Measurements from ENCODE around the gene VSTM4. TPM values are rescaled to one million over a fixed set of nuclear protein-coding genes. Genes with fewer than 3 reads are reported as not detected.

VSTM4 gene
- total RNA-seq, 1 experiment from 2014 or later = 0.07 TPM

GRCh38 chr10:49081547-49082275 is 33.6 kb downstream of the VSTM4 start:
- H2AFZ ChIP-seq (ENCODE audit: low read depth, low read length, poor library complexity, severe bottlenecking) = no peak overlapping the region
- H3K4me2 ChIP-seq (ENCODE audit: low read length) = no peak overlapping the region
- H3K4me3 ChIP-seq (replicated peaks in 1 of 2; ENCODE audit: low read depth in 1 of 2, low read length in 2 of 2) = no peak overlapping the region
- BruUV-seq (replicated peaks) = no TSS peak
- ChIA-PET POLR2A (no interaction called here), CTCF (no interaction called here), RAD21 (ENCODE audit: low non-redundant PET in 1 of 2, low total read pairs in 2 of 2, uncharacterized antibody in 2 of 2, unreplicated experiment in 2 of 2) (no interaction called here)
- peaks cover 51% of the 10 kb centered on the region for H3K27me3 ChIP-seq (ENCODE audit: insufficient read depth, low read length)
- no peaks in the 10 kb centered on the region for H3K79me2 ChIP-seq (ENCODE audit: insufficient read depth, low read length)
- TF ChIP-seq ATF3 (IDR thresholded peaks at IDR 0.05) (no peak), ZFX (IDR thresholded peaks at IDR 0.05) (no peak), RAD21 (IDR thresholded peaks at IDR 0.05; ENCODE audit: low read depth) (no peak), EGR1 (IDR thresholded peaks at IDR 0.05; ENCODE audit: low read depth) (no peak), MAX (IDR thresholded peaks at IDR 0.05) (no peak), CTCF (IDR thresholded peaks at IDR 0.05 in 2 of 3, conservative IDR thresholded peaks at IDR 0.05 in 1 of 3; ENCODE audit: borderline replicate concordance in 1 of 3, insufficient read depth in 1 of 3, low read depth in 2 of 3, low read length in 2 of 3) (no peak), ZNF274 (IDR thresholded peaks at IDR 0.05; ENCODE audit: low read depth, low read length) (no peak), EZH2phosphoT487 (IDR thresholded peaks at IDR 0.05; ENCODE audit: borderline replicate concordance) (no peak), TCF7L2 (IDR thresholded peaks at IDR 0.05; ENCODE audit: borderline replicate concordance, extremely low read depth, insufficient read depth, insufficient read length) (no peak), ZBTB33 (IDR thresholded peaks at IDR 0.05; ENCODE audit: extremely low read depth, insufficient replicate concordance, low read length) (no peak), YY1 (IDR thresholded peaks at IDR 0.05; ENCODE audit: extremely low read depth, insufficient replicate concordance, low read depth, low read length) (no peak)
- H3K36me3 ChIP-seq (ENCODE audit: control insufficient read depth in 1 of 2, insufficient read depth in 2 of 2, low read length in 2 of 2) = no peaks in the 10 kb centered on the region
- DNase-seq (ENCODE audit: low read depth, low spot score) = no peak
- H3K9ac ChIP-seq (ENCODE audit: low read length) = no peak overlapping the region
- no peak for ATAC-seq
- H4K20me1 ChIP-seq (ENCODE audit: insufficient read depth) = no peaks in the 10 kb centered on the region
- H3K9me2 ChIP-seq (ENCODE audit: insufficient read depth) = no peaks in the 10 kb centered on the region
- no peaks in the 10 kb centered on the region for H3K4me1 ChIP-seq (ENCODE audit: control insufficient read depth in 1 of 2, insufficient read depth in 2 of 2, low read length in 2 of 2)
- no peaks in the 10 kb centered on the region for H3K9me3 ChIP-seq (ENCODE audit: control insufficient read depth in 1 of 2, insufficient read depth in 1 of 2, low read depth in 1 of 2, low read length in 2 of 2)
- H3K27ac ChIP-seq (ENCODE audit: low read depth, low read length) = no peak overlapping the region
- intact Hi-C loops (cut with micrococcal nuclease) = no loop called here
